IPS-18a (cell line): ENCODE data around the gene SEMA6A.

ENCODE experiments used
- H3K27ac ChIP-seq: one replicate; pipeline ENCODE4 v1.5.1; 2013; ENCODE audit warnings: low read length
- H3K27me3 ChIP-seq: one replicate; pipeline ENCODE4 v1.6.1; 2013; ENCODE audit warnings: mild to moderate bottlenecking, low read length; ENCODE audit not compliant: control insufficient read depth, insufficient read depth
- H3K36me3 ChIP-seq: one replicate; pipeline ENCODE4 v1.6.1; 2013; ENCODE audit warnings: low read depth, low read length; ENCODE audit not compliant: control insufficient read depth
- H3K4me1 ChIP-seq: one replicate; pipeline ENCODE4 v1.6.1; 2013; ENCODE audit warnings: low read depth, low read length; ENCODE audit not compliant: control insufficient read depth
- H3K4me3 ChIP-seq: one replicate; pipeline ENCODE4 v1.5.1; 2013; ENCODE audit warnings: low read length
- H3K9ac ChIP-seq: one replicate; pipeline ENCODE4 v1.6.1; 2013; ENCODE audit warnings: mild to moderate bottlenecking, low read length, moderate library complexity
- H3K9me3 ChIP-seq: one replicate; pipeline ENCODE4 v1.6.1; 2013; ENCODE audit warnings: low read depth, low read length; ENCODE audit not compliant: control insufficient read depth

Gene SEMA6A

GRCh38 chr5:116516021-116516420 lies 58.6 kb downstream of the SEMA6A start:
- H3K27me3 ChIP-seq, result no peaks in the 10 kb centered on the region
- no peaks in the 10 kb centered on the region for H3K36me3 ChIP-seq
- H3K4me1 ChIP-seq, result peaks cover 36% of the 10 kb centered on the region

GRCh38 chr5:116514421-116514970 lies 60.1 kb downstream of the SEMA6A start:
- H3K36me3 ChIP-seq, result no peaks in the 10 kb centered on the region
- H3K9ac ChIP-seq, result no peak overlapping the region
- no peaks in the 10 kb centered on the region for H3K9me3 ChIP-seq
- H3K4me3 ChIP-seq, result no peak overlapping the region
- no peaks in the 10 kb centered on the region for H3K27me3 ChIP-seq
- H3K27ac ChIP-seq, result no peak overlapping the region
- H3K4me1 ChIP-seq, result peaks cover 48% of the 10 kb centered on the region

More at GRCh38 chr5:116516021-116516420, 58.6 kb downstream of the SEMA6A start:
- H3K27ac ChIP-seq, result no peak overlapping the region
- H3K9me3 ChIP-seq, result no peaks in the 10 kb centered on the region
- H3K4me3 ChIP-seq, result no peak overlapping the region
- H3K9ac ChIP-seq, result no peak overlapping the region

GRCh38 chr5:116510517-116510916 lies 64.1 kb downstream of the SEMA6A start:
- H3K9ac ChIP-seq, result no peak overlapping the region
- H3K36me3 ChIP-seq, result no peaks in the 10 kb centered on the region
- peaks cover 36% of the 10 kb centered on the region for H3K4me1 ChIP-seq
- no peaks in the 10 kb centered on the region for H3K9me3 ChIP-seq
- H3K4me3 ChIP-seq, result no peak overlapping the region
- H3K27me3 ChIP-seq, result no peaks in the 10 kb centered on the region
- H3K27ac ChIP-seq, result no peak overlapping the region

GRCh38 chr5:116509483-116510244 lies 65.0 kb downstream of the SEMA6A start:
- no peaks in the 10 kb centered on the region for H3K27me3 ChIP-seq
- no peaks in the 10 kb centered on the region for H3K9me3 ChIP-seq
- H3K4me1 ChIP-seq, result peaks cover 36% of the 10 kb centered on the region
- H3K4me3 ChIP-seq, result no peak overlapping the region
- H3K9ac ChIP-seq, result no peak overlapping the region
- H3K27ac ChIP-seq, result no peak overlapping the region
- H3K36me3 ChIP-seq, result peaks cover 2% of the 10 kb centered on the region

GRCh38 chr5:116508835-116509234 lies 65.8 kb downstream of the SEMA6A start:
- no peak overlapping the region for H3K4me3 ChIP-seq
- H3K36me3 ChIP-seq, result peaks cover 10% of the 10 kb centered on the region
- H3K9ac ChIP-seq, result no peak overlapping the region
- no peaks in the 10 kb centered on the region for H3K27me3 ChIP-seq
- no peak overlapping the region for H3K27ac ChIP-seq
- H3K9me3 ChIP-seq, result no peaks in the 10 kb centered on the region
- peaks cover 36% of the 10 kb centered on the region for H3K4me1 ChIP-seq

GRCh38 chr5:116507941-116508655 lies 66.5 kb downstream of the SEMA6A start:
- H3K9ac ChIP-seq, result no peak overlapping the region
- no peak overlapping the region for H3K27ac ChIP-seq
- no peaks in the 10 kb centered on the region for H3K27me3 ChIP-seq
- peaks cover 17% of the 10 kb centered on the region for H3K36me3 ChIP-seq
- H3K4me3 ChIP-seq, result no peak overlapping the region
- H3K4me1 ChIP-seq, result peaks cover 36% of the 10 kb centered on the region
- no peaks in the 10 kb centered on the region for H3K9me3 ChIP-seq

- Histone ChIP-seq H3K9me3 (no peaks in the 10 kb centered on the region), H3K4me1 (peaks cover 31% of the 10 kb centered on the region), H3K27ac (no peak overlapping the region), H3K4me3 (no peak overlapping the region), H3K9ac (no peak overlapping the region), H3K36me3 (peaks cover 27% of the 10 kb centered on the region), H3K27me3 (no peaks in the 10 kb centered on the region)
These were observed 67.5 kb downstream of the SEMA6A start for GRCh38 chr5:116507051-116507537.

- Histone ChIP-seq H3K36me3 (peaks cover 33% of the 10 kb centered on the region), H3K9ac (no peak overlapping the region), H3K27ac (no peak overlapping the region), H3K27me3 (no peaks in the 10 kb centered on the region), H3K4me1 (peaks cover 31% of the 10 kb centered on the region), H3K9me3 (no peaks in the 10 kb centered on the region), H3K4me3 (no peak overlapping the region)
These were observed 68.1 kb downstream of the SEMA6A start for GRCh38 chr5:116506488-116506887.

GRCh38 chr5:116504593-116505166 lies 69.9 kb downstream of the SEMA6A start:
- H3K4me3 ChIP-seq, result no peak overlapping the region
- H3K27ac ChIP-seq, result no peak overlapping the region
- H3K9ac ChIP-seq, result no peak overlapping the region
- peaks cover 47% of the 10 kb centered on the region for H3K36me3 ChIP-seq
- H3K9me3 ChIP-seq, result no peaks in the 10 kb centered on the region
- H3K4me1 ChIP-seq, result peaks cover 23% of the 10 kb centered on the region
- H3K27me3 ChIP-seq, result no peaks in the 10 kb centered on the region

- Histone ChIP-seq H3K4me1 (peaks cover 27% of the 10 kb centered on the region), H3K27ac (no peak overlapping the region), H3K27me3 (no peaks in the 10 kb centered on the region), H3K36me3 (peaks cover 60% of the 10 kb centered on the region), H3K9ac (no peak overlapping the region), H3K4me3 (no peak overlapping the region), H3K9me3 (no peaks in the 10 kb centered on the region)
These were observed 72.0 kb downstream of the SEMA6A start for GRCh38 chr5:116502616-116503015.

- Histone ChIP-seq H3K36me3 (peaks cover 64% of the 10 kb centered on the region), H3K9ac (no peak overlapping the region), H3K4me3 (no peak overlapping the region), H3K27ac (no peak overlapping the region), H3K9me3 (no peaks in the 10 kb centered on the region), H3K27me3 (no peaks in the 10 kb centered on the region), H3K4me1 (peaks cover 25% of the 10 kb centered on the region)
These were observed 72.5 kb downstream of the SEMA6A start for GRCh38 chr5:116502138-116502537.
